Bone marrow (tissue), 2 donors: Measurements from ENCODE around the gene AQP6.

ENCODE experiments used
- DNase-seq, 2 donors: peaks; one replicate each; lab custom pipeline; 2025; lab: John Stamatoyannopoulos, UW

Gene AQP6

GRCh38 chr12:49942921-49943624 lies 29.7 kb upstream of the AQP6 start:
- no peak for DNase-seq

DNA sequence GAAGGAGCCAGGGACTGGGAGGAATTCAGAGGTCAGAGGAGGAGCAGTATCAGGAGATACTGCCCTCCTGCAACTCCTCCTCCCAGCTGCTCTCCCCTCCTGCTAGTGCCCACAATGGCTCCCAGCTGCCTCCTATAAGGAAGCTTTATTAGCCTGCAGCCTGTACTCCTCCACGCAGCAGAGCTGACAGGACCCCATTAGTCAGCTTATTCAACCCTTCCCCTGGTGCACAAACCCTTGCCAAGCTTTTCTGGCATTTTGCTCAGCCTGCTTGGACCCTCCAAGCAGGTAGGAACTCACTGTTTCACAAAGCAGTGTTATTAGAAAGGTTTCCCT lies 29.2 kb upstream of the AQP6 start:
- DNase-seq: no peak

- DNase-seq: no peak
Measured at GRCh38 chr12:49944046-49944445, 28.7 kb upstream of the AQP6 start.

GRCh38 chr12:49944718-49945117 lies 28.0 kb upstream of the AQP6 start:
- DNase-seq: no peak

GRCh38 chr12:49945394-49946080 lies 27.2 kb upstream of the AQP6 start:
- DNase-seq: peak; percentile 56 to 85

DNA sequence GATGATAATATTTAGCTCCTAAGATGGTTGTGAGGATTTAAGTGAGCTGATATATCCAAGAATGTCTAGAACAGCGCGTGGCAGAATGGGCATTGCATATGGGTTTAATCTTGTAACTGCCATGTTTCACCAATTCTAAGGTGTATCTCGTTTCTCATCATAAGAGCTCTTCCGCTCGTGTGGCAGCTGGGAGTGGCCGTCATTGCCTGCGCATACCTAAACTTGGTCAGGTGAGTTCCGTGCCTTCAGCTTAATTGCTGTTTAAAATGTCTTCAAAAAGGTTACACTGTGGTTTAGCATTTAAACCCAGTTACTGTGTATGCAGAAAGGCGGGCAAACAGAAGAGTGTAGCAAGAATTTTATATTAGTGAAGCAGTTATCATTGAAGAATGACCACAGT lies 26.7 kb upstream of the AQP6 start:
- no peak for DNase-seq

DNA sequence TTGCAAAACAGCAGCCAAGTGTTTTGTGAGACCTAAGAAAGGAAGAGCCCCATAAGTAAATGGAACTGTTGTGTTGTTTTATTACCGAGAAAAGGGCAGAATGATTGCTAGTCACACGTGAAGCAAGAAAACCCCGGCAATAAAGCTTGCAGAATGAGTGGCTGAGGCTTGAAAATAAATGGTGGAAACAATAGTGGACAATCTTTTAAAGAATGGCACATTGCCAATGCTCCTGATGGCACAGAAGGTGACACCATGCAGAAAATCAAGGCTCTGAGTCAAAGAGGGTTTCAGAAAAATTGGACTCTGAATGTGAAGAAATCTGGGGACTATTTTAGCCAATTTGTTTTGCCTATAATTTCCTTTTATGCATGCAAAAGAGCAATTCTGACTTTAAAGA lies 26.2 kb upstream of the AQP6 start:
- DNase-seq: no peak

DNA sequence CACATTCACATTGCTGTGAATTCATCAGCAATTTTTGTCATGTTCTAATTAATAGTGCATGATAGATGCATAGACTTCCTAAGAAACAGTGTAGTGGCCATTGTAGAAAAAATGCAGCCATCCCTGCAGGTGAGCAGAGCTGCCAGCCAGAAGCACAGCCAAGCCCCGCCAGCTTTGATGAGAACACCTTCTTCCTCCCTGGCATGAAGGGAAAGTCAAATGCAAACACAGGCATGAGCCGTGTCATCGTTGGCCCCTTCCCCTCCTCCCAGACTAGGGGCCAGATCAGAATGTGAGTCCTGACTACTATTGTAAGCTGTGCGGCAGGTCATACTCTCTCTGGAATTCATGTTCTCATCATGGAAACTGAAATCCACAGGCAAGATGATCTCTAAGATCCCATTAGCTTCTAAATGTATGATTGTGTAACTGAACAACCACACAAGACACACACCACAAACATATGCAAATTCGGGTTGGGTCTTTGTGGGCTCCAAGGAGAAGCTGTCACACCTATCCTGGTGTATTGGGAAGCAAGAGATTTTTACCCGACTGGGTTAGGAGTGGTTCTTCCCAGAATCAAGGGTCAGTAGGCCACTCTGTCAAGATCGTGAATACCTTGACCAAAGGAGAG lies 25.0 kb upstream of the AQP6 start:
- no peak for DNase-seq

- no peak for DNase-seq
Measured at GRCh38 chr12:49948866-49949845, 23.6 kb upstream of the AQP6 start.

DNA sequence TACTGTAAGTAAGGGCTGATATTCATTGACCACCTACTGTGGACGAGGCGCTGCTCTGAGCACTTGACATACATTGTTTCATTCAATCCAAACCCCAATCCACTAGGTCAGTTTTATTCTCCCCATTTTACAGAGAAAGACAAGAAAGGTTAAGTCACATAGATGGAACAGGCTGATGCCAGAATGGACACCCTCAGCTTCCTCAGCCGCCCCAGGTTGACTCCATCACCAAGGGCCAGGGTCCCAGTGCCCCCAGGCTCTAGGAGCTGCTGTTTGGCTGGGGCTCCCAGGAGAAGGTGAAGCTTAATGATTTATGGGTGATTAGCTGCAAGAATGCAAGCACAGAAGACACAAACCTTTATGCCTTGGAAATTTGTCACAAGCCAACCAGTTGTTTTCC lies 22.9 kb upstream of the AQP6 start:
- no peak for DNase-seq

DNA sequence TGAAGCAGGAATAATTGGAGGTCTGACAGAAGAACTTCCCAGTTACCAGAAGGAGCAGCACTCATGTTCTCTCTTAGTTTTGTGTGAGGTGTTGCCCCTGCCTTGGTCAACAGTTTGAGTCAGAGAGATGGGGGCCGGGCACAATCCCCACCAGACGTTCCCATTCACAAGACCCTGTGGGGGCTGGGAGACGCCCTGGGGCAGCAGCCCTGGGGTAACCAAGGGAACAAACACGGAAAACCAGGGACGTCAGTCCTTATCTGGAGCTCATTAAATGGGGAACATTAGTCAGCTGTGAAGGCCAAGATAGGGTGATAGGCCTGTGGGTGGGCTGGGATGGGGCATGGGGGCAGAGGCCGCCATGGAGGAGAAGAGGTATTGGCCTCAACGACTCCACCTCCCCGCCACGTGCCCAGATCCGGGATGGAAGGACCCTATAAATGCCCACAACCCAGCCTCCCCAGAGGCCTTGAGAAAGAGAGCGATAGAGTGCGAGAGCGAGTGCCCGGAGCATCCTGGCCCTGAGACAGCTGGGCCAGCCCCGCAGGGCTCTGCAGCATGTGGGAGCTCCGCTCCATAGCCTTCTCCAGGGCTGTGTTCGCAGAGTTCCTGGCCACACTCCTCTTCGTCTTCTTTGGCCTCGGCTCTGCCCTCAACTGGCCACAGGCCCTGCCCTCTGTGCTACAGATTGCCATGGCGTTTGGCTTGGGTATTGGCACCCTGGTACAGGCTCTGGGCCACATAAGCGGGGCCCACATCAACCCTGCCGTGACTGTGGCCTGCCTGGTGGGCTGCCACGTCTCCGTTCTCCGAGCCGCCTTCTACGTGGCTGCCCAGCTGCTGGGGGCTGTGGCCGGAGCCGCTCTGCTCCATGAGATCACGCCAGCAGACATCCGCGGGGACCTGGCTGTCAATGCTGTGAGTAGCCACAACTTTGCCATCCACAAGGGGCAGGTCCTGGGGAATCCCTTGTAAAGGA lies 22.2 kb upstream of the AQP6 start, which contains the start of gene AQP2:
AQP2 (plus strand) TSS at position 465 of the 979 bp plus-strand sequence; CDS start at position 559, 94 bp downstream.
- no peak for DNase-seq

DNA sequence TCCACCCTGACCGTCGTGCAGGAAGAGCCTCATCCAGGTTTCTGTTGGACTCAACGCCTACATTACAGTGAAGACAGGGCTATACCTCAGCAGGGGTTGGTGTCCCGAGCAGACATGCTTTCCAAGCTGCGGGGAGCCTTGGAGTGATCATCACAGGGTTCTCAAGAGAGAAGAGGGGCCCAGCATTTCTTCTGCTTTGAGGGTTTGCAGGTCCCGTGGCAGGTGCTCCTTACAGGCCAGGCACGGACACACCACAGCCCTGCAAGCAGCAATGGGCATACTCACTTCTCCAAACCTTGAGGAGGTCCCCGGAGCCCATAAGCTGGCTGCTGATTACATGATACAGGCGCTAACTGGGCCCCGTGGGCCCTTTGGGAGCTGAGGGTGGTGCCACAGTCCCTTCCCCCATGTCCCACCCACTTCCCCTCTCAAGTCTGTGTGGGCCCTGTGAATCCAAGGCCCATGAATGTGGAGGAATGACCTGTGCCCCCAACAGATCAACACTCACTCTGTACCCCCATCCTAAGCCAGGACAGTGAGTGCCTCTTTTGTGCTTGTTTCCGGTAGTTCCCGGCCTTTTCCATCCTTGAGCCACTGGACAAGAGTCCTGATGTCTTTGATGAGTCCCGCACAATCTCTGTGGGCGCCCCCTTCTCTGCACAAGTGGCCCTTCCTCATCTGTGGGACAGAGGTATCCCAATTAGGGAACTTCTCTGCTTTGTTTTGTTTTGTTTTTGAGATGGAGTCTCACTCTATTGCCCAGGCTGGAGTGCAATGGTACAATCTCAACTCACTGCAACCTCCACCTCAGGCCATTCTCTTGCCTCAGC lies 21.1 kb upstream of the AQP6 start:
- no peak for DNase-seq

DNA sequence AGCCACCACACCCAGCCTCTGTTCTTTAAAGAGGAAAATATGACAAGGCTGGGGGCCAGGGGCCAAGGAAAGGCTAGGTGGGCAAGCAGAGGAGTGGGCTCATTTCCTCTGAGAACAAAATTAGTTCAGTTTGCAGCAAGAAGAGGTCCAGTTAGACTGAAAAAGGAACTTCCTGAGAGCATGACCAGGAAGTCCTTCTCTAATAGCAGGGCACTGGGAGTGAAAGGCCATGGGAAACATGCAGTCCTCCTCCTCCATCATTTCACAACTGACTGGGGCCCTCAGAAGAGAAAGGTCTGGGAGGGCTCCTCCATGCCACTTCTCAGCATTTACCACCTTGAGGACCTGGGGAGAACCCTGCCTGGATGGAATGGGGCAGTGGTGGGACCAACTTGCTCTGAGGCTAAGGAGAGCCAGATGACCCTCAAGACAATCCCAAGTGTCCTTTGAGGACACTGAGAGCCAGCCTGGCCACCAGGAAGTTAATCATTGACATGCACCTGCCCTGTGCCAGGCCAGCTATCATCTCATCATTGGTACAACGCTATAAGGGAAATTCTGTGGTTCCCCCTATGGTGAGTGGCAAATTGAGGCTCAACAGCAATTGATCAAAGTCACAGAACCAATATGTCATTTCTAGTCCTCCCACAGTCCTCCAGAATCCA lies 20.2 kb upstream of the AQP6 start:
- no peak for DNase-seq

DNA sequence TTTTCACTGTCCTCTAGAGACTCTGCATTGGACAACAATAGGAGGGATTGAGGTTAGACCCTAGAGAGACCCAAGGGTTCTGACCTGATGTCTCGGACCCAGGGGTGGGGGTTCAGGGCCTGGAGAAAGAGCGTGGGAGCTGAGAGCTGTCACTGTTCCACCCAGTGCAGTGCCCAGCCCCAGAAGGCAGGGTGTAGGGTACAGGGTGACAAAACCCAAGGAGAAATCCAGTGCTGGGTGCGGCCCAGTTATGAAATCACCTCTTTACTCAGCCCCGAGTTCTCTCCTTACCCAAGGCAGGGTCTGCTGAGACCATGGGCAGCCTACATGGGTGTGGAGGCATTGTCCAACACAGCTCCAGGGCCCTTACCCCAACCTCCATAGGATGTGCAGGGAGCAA lies 19.6 kb upstream of the AQP6 start:
- DNase-seq: no peak

DNA sequence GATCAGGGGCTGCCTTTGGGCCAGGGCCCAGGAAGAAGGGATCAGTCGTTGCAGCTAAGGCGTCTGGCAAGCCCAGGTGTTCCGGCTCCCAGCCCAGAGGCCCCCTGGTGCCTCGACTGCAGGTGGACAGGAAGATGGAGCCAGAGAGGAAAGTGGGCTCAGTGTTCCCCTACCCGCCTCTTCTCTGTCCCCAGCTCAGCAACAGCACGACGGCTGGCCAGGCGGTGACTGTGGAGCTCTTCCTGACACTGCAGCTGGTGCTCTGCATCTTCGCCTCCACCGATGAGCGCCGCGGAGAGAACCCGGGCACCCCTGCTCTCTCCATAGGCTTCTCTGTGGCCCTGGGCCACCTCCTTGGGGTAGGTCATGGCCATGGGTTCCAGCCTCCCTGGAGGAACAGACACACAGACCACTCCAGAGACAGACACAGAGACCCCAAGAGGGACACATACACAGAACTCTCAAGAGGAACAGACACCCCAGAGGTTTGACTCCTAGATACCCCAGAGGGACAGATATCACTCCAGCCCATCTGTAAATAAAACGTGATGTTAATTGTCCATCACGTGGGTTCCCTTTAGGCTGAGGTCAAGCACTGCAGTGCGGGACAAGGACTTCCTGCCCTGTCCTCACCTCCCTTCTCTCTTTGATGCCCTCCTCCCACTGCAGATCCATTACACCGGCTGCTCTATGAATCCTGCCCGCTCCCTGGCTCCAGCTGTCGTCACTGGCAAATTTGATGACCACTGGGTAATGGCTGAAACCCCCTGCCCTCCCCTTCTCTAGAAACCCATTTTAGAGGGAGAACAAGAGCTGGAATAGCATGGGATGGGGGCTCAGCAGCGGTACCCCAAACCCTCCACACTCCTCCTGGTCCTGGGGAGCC lies 18.5 kb upstream of the AQP6 start:
- DNase-seq: no peak

GRCh38 chr12:49954863-49955830 lies 17.6 kb upstream of the AQP6 start:
- DNase-seq: no peak
